A549 treated with DMSO at 1 μM for 4 hours (cell line): Measurements from ENCODE around the gene GALP. TPM values are rescaled to one million over a fixed set of nuclear protein-coding genes. Genes with fewer than 3 reads are reported as not detected.

Experiments
- total RNA-seq: library from RNA; stranded (reverse); fragments of 200-300 nt; extraction: Qiagen RNA extraction; gene quantifications from 5 replicates; pipeline ENCODE4 v1.2.3, GENCODE V29; 2022; ENCODE audit warnings: low read depth

Gene GALP
- not detected in 5 replicates for total RNA-seq

DNA sequence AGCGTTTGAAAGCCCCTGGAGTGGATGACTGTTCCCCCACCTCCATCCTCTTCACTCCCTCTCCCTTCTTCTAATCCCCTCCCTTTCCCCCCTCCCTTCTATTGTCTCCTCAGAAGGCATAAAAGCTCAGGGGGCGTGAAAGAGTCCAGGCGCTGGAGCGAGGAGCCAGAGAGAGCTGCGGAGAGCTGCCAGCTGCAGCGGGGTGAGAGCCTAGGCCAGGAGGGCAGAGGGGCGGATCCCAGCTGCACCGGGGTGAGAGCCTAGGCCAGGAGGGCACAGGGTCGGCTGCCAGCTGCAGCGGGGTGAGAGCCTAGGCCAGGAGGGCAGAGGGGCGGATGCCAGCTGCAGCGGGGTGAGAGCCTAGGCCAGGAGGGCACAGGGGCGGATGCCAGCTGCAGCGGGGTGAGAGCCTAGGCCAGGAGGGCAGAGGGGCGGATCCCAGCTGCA, at the start of gene GALP:
TSS of gene GALP (plus strand) at position 148 of the 447 bp plus-strand sequence. CDS start 1,101 bp downstream, outside the sequence.

GRCh38 chr19:56140583-56141416, 35.0 kb upstream of the GALP start, which contains the start of gene ZNF444:
Gene ZNF444 (plus strand): TSS chr19:56141287. CDS start chr19:56146912, 5,625 bp downstream.

GRCh38 chr19:56197646-56198045, 21.8 kb downstream of the GALP start, which contains the start of gene ZSCAN5B:
Gene ZSCAN5B (minus strand): TSS chr19:56197783. CDS start chr19:56193052, 4,731 bp downstream.

GRCh38 chr19:56201973-56202372, 26.2 kb downstream of the GALP start, which contains the start of gene ZSCAN5C:
Gene ZSCAN5C (plus strand): TSS chr19:56202273. CDS start chr19:56205914, 3,641 bp downstream.

Other genes with a start within 250 kb of the GALP start
- not detected in 5 replicates for gene NLRP13, start 243.7 kb upstream of the GALP start, total RNA-seq
- not detected in 5 replicates for gene NLRP8, start 228.2 kb upstream of the GALP start, total RNA-seq
- gene NLRP5, start 189.2 kb upstream of the GALP start, total RNA-seq, result not detected in 5 replicates
- 27.3 to 48.7 TPM (median 43.4 TPM) in 5 replicates for gene ZNF787, start 54.7 kb upstream of the GALP start, total RNA-seq
- gene ZNF444, start 34.7 kb upstream of the GALP start, total RNA-seq, result 16.6 to 29.1 TPM (median 26.4 TPM) in 5 replicates
- 0.09 TPM in 1 of 5 replicates, not detected in the others for gene ZSCAN5B, start 21.8 kb downstream of the GALP start, total RNA-seq
- gene ZSCAN5C, start 26.3 kb downstream of the GALP start, total RNA-seq, result not detected in 5 replicates
- gene EDDM13, start 96.7 kb downstream of the GALP start, total RNA-seq, result not detected in 5 replicates
- 7.0 to 12.2 TPM (median 8.2 TPM) in 5 replicates for gene ZSCAN5A, start 138.8 kb downstream of the GALP start, total RNA-seq
- 0.37 to 1.7 TPM (median 1.3 TPM) in 5 replicates for gene ZNF582, start 217.5 kb downstream of the GALP start, total RNA-seq
- 1.9 to 2.9 TPM (median 2.3 TPM) in 5 replicates for gene ZNF583, start 228.3 kb downstream of the GALP start, total RNA-seq